ENCODE results near the gene SOX12.

SOX12 gene

GRCh38 chr20:298776-299391 is 26.5 kb upstream of the SOX12 start:
- in situ Hi-C loops (cut with HindIII; ENCODE audit: low pct_ligation_motif_present, low pct_unique_long_range_greater_than_20kb, low sequenced_read_pairs) = no loop called here
- DNase-seq = no peak

GRCh38 chr20:300345-300990 is 24.9 kb upstream of the SOX12 start:
- in situ Hi-C loops (cut with HindIII; ENCODE audit: low pct_ligation_motif_present, low pct_unique_long_range_greater_than_20kb, low sequenced_read_pairs) = no loop called here
- no peak for DNase-seq

- no peak for DNase-seq
- in situ Hi-C loops (cut with HindIII; ENCODE audit: low pct_ligation_motif_present, low pct_unique_long_range_greater_than_20kb, low sequenced_read_pairs) = no loop called here
Measured at GRCh38 chr20:301886-302848, 23.2 kb upstream of the SOX12 start.

- in situ Hi-C loops (cut with HindIII; ENCODE audit: low pct_ligation_motif_present, low pct_unique_long_range_greater_than_20kb, low sequenced_read_pairs) = no loop called here
- no peak for DNase-seq
Measured at GRCh38 chr20:305745-306144, 19.6 kb upstream of the SOX12 start.

- no peak for DNase-seq
- in situ Hi-C loops (cut with HindIII; ENCODE audit: low pct_ligation_motif_present, low pct_unique_long_range_greater_than_20kb, low sequenced_read_pairs) = no loop called here
Measured at GRCh38 chr20:308427-309038, 16.8 kb upstream of the SOX12 start.

GRCh38 chr20:309306-309840 is 16.0 kb upstream of the SOX12 start:
- in situ Hi-C loops (cut with HindIII; ENCODE audit: low pct_ligation_motif_present, low pct_unique_long_range_greater_than_20kb, low sequenced_read_pairs) = no loop called here
- DNase-seq = peak; percentile 44

GRCh38 chr20:309841-310644 is 15.3 kb upstream of the SOX12 start:
- peak; percentile 98 for DNase-seq

GRCh38 chr20:310645-311044 is 14.7 kb upstream of the SOX12 start:
- DNase-seq = no peak
- in situ Hi-C loops (cut with HindIII; ENCODE audit: low pct_ligation_motif_present, low pct_unique_long_range_greater_than_20kb, low sequenced_read_pairs) = no loop called here

More at GRCh38 chr20:309841-310644, 15.3 kb upstream of the SOX12 start:
- in situ Hi-C loops (cut with HindIII; ENCODE audit: low pct_ligation_motif_present, low pct_unique_long_range_greater_than_20kb, low sequenced_read_pairs) = no loop called here

GRCh38 chr20:311609-312008 is 13.7 kb upstream of the SOX12 start:
- no peak for DNase-seq
- in situ Hi-C loops (cut with HindIII; ENCODE audit: low pct_ligation_motif_present, low pct_unique_long_range_greater_than_20kb, low sequenced_read_pairs) = no loop called here

GRCh38 chr20:312067-312466 is 13.3 kb upstream of the SOX12 start:
- no peak for DNase-seq
- in situ Hi-C loops (cut with HindIII; ENCODE audit: low pct_ligation_motif_present, low pct_unique_long_range_greater_than_20kb, low sequenced_read_pairs) = no loop called here

- in situ Hi-C loops (cut with HindIII; ENCODE audit: low pct_ligation_motif_present, low pct_unique_long_range_greater_than_20kb, low sequenced_read_pairs) = no loop called here
- DNase-seq = no peak
Measured at GRCh38 chr20:312866-313265, 12.5 kb upstream of the SOX12 start.

- no peak for DNase-seq
- in situ Hi-C loops (cut with HindIII; ENCODE audit: low pct_ligation_motif_present, low pct_unique_long_range_greater_than_20kb, low sequenced_read_pairs) = no loop called here
Measured at GRCh38 chr20:313402-313801, 11.9 kb upstream of the SOX12 start.

- in situ Hi-C loops (cut with HindIII; ENCODE audit: low pct_ligation_motif_present, low pct_unique_long_range_greater_than_20kb, low sequenced_read_pairs) = no loop called here
- DNase-seq = peak; percentile 14
Measured at GRCh38 chr20:313948-314347, 11.4 kb upstream of the SOX12 start.

- in situ Hi-C loops (cut with HindIII; ENCODE audit: low pct_ligation_motif_present, low pct_unique_long_range_greater_than_20kb, low sequenced_read_pairs) = no loop called here
- no peak for DNase-seq
Measured at GRCh38 chr20:316316-317068, 8.9 kb upstream of the SOX12 start.

- peak; percentile 88 for DNase-seq
- in situ Hi-C loops (cut with HindIII; ENCODE audit: low pct_ligation_motif_present, low pct_unique_long_range_greater_than_20kb, low sequenced_read_pairs) = no loop called here
Measured at GRCh38 chr20:324177-325044, 941 bp upstream of the SOX12 start.

GRCh38 chr20:325889-326644 is 715 bp downstream of the SOX12 start:
- peak; percentile 57 for DNase-seq

More at GRCh38 chr20:325889-326644, 715 bp downstream of the SOX12 start:
- in situ Hi-C loops (cut with HindIII; ENCODE audit: low pct_ligation_motif_present, low pct_unique_long_range_greater_than_20kb, low sequenced_read_pairs) = no loop called here

Data from ACHN (cell line).